DOHH2 (cell line): Measurements from ENCODE around the gene KRTAP5-6.

Experiments
- CTCF ChIP-seq: fragments of 200-600 bp; sonication (generic); IDR thresholded peaks from one replicate; pipeline ENCODE4 v1.5.1; 2014; ENCODE audit warnings: antibody characterized with exemption, mild to moderate bottlenecking, low read depth, low read length; ENCODE audit not compliant: poor library complexity, severe bottlenecking
- EZH2phosphoT487 ChIP-seq: fragments of 200-600 bp; sonication (generic); IDR thresholded peaks from 2 replicates; pipeline ENCODE4 v1.6.1; 2017; ENCODE audit warnings: borderline replicate concordance, mild to moderate bottlenecking, antibody characterized with exemption, low read length, moderate library complexity, mixed read lengths

DNA sequence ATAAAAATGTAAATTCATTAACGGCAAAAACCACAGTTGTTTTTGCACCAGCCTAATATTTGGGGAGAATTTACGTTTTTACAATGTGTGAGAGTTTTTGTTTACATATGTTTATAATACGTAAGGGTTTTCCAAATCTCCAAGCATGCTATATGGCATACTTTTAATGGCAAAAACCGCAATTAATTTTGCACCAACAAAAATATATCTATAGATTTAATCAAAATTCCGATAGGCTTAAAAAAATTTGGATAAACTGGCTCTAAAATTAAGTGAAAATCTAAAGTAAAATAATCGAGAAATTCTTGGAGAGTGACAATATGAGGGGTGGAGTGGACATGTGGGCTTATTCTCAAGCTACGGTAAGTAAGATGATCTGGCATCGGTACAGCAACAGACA, 22.8 kb downstream of the KRTAP5-6 start:
- TF ChIP-seq CTCF (no peak), EZH2phosphoT487 (no peak)
